ENCODE data around the gene ARHGEF1.
"Not testable (repeated sequence)": the region's sequence is repeated elsewhere in the genome, so short reads cannot be mapped to it uniquely, and the experiment has no call there.

Gene ARHGEF1

GRCh38 chr19:41906916-41907680, 24.1 kb downstream of the ARHGEF1 start:
- DNase-seq = no peak

GRCh38 chr19:41907994-41908615, 25.1 kb downstream of the ARHGEF1 start:
- DNase-seq = no peak

- no peak for DNase-seq
Measured at GRCh38 chr19:41908724-41909464, 25.9 kb downstream of the ARHGEF1 start.

- DNase-seq = no peak
Measured at GRCh38 chr19:41909706-41910105, 26.7 kb downstream of the ARHGEF1 start.

- DNase-seq = no peak
Measured at GRCh38 chr19:41910240-41910991, 27.4 kb downstream of the ARHGEF1 start.

- DNase-seq = no peak
Measured at GRCh38 chr19:41910992-41911888, 28.3 kb downstream of the ARHGEF1 start.

GRCh38 chr19:41911889-41912731, 29.1 kb downstream of the ARHGEF1 start:
- DNase-seq = no peak

GRCh38 chr19:41912899-41913537, 30.0 kb downstream of the ARHGEF1 start:
- no peak for DNase-seq

GRCh38 chr19:41913538-41914423, 30.8 kb downstream of the ARHGEF1 start:
- no peak for DNase-seq

GRCh38 chr19:41914424-41914834, 31.4 kb downstream of the ARHGEF1 start:
- DNase-seq = not testable (repeated sequence)

GRCh38 chr19:41915021-41915775, 32.2 kb downstream of the ARHGEF1 start:
- DNase-seq = no peak

GRCh38 chr19:41915776-41916414, 32.9 kb downstream of the ARHGEF1 start:
- DNase-seq = no peak

- no peak for DNase-seq
Measured at GRCh38 chr19:41917676-41918075, 34.7 kb downstream of the ARHGEF1 start.

- no peak for DNase-seq
Measured at GRCh38 chr19:41918095-41918494, 35.1 kb downstream of the ARHGEF1 start.

GRCh38 chr19:41918653-41919244, 35.8 kb downstream of the ARHGEF1 start:
- DNase-seq = no peak

GRCh38 chr19:41919948-41920712, 37.1 kb downstream of the ARHGEF1 start:
- DNase-seq = no peak

Measured in islet precursor cell (in vitro differentiated cells).